ENCODE measurements around the gene ZFP64.

DNA sequence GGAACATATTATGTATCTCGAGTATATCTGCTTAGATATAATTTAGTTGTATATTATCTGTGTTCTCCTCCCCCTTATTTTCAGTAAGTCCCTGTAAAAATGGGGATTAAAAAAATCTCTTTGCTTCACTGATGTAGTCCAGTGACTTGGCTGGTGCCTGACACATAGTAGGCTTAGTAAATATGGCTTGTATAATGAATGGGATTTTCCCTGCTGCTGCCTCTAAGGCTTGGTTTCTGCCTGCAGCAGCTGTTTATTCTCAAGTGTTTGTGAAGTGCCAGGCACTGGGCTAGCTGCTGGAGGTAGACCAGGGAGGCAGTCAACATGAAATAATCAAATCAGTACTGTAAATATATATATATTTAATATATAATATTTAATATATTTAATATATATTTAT is 1.6 kb upstream of the ZFP64 start:
- no peak for TF ChIP-seq EZH2phosphoT487 (IDR thresholded peaks at IDR 0.05)
- TF ChIP-seq, protein P1, sequence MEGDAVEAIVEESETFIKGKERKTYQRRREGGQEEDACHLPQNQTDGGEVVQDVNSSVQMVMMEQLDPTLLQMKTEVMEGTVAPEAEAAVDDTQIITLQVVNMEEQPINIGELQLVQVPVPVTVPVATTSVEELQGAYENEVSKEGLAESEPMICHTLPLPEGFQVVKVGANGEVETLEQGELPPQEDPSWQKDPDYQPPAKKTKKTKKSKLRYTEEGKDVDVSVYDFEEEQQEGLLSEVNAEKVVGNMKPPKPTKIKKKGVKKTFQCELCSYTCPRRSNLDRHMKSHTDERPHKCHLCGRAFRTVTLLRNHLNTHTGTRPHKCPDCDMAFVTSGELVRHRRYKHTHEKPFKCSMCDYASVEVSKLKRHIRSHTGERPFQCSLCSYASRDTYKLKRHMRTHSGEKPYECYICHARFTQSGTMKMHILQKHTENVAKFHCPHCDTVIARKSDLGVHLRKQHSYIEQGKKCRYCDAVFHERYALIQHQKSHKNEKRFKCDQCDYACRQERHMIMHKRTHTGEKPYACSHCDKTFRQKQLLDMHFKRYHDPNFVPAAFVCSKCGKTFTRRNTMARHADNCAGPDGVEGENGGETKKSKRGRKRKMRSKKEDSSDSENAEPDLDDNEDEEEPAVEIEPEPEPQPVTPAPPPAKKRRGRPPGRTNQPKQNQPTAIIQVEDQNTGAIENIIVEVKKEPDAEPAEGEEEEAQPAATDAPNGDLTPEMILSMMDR (IDR thresholded peaks at IDR 0.05) = no peak

Data from neural progenitor cell (in vitro differentiated cells).